ENCODE results near the gene CELA2A.

GRCh38 chr1:15425521-15425920 lies 31.0 kb upstream of the CELA2A start:
- TF ChIP-seq CREB1 (IDR thresholded peaks at IDR 0.05) (no peak), CREB1 (CRISPR knock-in tag; IDR thresholded peaks at IDR 0.05) (no peak), CTCF (IDR thresholded peaks at IDR 0.05 in 2 of 3, conservative IDR thresholded peaks at IDR 0.05 in 1 of 3; ENCODE audit: insufficient read depth in 2 of 3, low read depth in 1 of 3, low read length in 3 of 3) (no peak), CCNT2 (IDR thresholded peaks at IDR 0.05; ENCODE audit: borderline replicate concordance, extremely low read depth, insufficient read length, low read depth, low read length) (no peak), POLR2A (conservative IDR thresholded peaks at IDR 0.05) (no peak), FOXO4 (CRISPR knock-in tag; IDR thresholded peaks at IDR 0.05) (no peak), ZNF766 (CRISPR knock-in tag; conservative IDR thresholded peaks at IDR 0.05) (no peak), NEUROD1 (IDR thresholded peaks at IDR 0.05; ENCODE audit: borderline replicate concordance, low read depth, low read length, partially characterized antibody) (no peak), XRCC4 (IDR thresholded peaks at IDR 0.05; ENCODE audit: extremely low read depth, insufficient read depth, insufficient read length) (no peak), ZNF232 (CRISPR knock-in tag; IDR thresholded peaks at IDR 0.05) (no peak), KLF16 (IDR thresholded peaks at IDR 0.05) (no peak), BRF1 (IDR thresholded peaks at IDR 0.05; ENCODE audit: borderline replicate concordance, extremely low read depth, insufficient read length) (no peak), KAT7 (CRISPR knock-in tag; IDR thresholded peaks at IDR 0.05; ENCODE audit: borderline replicate concordance) (no peak), SMAD1 (IDR thresholded peaks at IDR 0.05; ENCODE audit: low read depth, low read length, partially characterized antibody) (no peak)

Data from K562 (cell line).